Measurements from ENCODE around the gene DNAJB2. TPM values are rescaled to one million over a fixed set of nuclear protein-coding genes. Genes with fewer than 3 reads are reported as not detected.

The DNAJB2 gene
- total and polyA plus RNA-seq, 2 experiments from 2014 or later, result 60.6 to 182 TPM

DNA sequence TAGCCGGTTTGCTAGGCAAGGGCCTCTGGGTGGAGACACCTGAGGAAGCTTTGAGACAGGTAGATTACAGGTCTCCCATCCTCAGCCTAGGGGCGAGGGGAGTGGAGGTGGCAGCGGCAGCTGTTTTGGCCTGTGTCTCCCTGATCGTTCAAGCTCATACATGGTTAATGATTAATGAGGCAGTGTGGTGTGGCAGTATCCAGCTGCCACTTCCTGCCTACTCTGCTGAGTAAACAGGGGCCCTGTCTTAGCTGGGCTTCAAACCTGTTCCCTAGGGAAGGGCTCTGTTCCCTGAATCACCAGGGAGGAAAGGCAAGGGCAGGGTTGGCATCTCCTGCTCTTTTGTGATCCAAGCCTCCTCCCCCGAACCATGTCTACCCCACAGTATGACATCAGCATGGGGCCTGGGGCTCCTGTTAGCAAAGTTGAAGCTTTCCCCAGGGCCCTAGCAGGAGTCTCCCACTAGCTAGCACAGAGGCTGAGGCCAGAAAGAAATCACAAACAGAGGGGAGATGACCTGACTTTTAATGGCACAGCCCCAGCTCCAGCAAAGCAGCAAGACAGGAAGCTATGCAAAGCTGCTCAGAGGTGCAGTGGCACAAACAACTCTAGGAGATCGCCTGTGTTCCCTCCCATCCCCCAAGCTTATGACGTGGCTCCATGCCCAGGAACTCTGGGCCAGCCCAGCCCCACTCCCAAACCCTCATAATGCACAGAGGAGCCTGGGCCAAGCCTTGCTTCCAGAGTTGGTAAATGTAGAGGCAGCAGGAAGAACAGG lies 29.8 kb upstream of the DNAJB2 start:
- no peak overlapping the region for H3K27ac ChIP-seq

DNA sequence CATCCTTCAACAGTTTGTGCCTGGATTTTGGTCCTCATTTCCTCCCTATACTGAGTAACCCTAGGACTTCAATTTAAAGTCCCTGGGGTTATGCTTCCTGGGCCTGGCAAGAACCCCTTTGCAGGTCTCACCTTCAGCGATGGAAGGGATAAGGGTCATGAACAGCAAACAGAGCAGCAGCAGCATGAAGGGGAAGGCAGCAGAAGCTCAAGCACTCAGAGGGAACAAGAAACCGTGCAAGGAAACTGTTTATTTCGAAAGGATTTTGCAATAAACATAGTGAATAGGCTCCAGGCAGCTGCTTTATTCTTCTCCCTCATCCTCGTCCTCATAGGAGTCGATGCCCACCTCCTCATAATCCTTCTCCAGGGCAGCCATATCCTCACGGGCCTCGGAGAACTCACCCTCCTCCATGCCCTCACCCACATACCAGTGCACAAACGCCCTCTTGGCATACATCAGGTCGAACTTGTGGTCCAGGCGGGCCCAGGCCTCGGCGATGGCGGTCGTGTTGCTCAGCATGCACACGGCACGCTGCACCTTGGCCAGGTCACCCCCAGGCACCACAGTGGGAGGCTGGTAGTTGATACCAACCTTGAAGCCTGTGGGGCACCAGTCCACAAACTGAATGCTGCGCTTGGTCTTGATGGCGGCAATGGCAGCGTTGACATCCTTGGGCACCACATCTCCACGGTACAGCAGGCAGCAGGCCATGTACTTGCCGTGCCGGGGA lies 29.0 kb upstream of the DNAJB2 start:
- no peak for DNase-seq (ENCODE audit: low read depth in 1 of 2, low spot score in 1 of 2)
- H3K27ac ChIP-seq, result no peak overlapping the region
- H3K9me3 ChIP-seq (ENCODE audit: low read depth), result no peaks in the 10 kb centered on the region
- H3K36me3 ChIP-seq, result no peaks in the 10 kb centered on the region
- H3K4me3 ChIP-seq, result no peak overlapping the region
- TF ChIP-seq, protein P1, sequence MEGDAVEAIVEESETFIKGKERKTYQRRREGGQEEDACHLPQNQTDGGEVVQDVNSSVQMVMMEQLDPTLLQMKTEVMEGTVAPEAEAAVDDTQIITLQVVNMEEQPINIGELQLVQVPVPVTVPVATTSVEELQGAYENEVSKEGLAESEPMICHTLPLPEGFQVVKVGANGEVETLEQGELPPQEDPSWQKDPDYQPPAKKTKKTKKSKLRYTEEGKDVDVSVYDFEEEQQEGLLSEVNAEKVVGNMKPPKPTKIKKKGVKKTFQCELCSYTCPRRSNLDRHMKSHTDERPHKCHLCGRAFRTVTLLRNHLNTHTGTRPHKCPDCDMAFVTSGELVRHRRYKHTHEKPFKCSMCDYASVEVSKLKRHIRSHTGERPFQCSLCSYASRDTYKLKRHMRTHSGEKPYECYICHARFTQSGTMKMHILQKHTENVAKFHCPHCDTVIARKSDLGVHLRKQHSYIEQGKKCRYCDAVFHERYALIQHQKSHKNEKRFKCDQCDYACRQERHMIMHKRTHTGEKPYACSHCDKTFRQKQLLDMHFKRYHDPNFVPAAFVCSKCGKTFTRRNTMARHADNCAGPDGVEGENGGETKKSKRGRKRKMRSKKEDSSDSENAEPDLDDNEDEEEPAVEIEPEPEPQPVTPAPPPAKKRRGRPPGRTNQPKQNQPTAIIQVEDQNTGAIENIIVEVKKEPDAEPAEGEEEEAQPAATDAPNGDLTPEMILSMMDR (IDR thresholded peaks at IDR 0.05; ENCODE audit: low read depth, low read length), result no peak
- peaks cover 18% of the 10 kb centered on the region for H3K4me1 ChIP-seq (ENCODE audit: low read depth)
- H3K27me3 ChIP-seq, result peaks cover 41% of the 10 kb centered on the region

More for the DNA sequence above, 29.8 kb upstream of the DNAJB2 start:
- DNase-seq (ENCODE audit: low read depth in 1 of 2, low spot score in 1 of 2), result peak in 1 of 2 donors; percentile 95
- no peak overlapping the region for H3K4me3 ChIP-seq
- peaks cover 17% of the 10 kb centered on the region for H3K4me1 ChIP-seq (ENCODE audit: low read depth)
- H3K36me3 ChIP-seq, result no peaks in the 10 kb centered on the region
- TF ChIP-seq, protein P1 (IDR thresholded peaks at IDR 0.05; ENCODE audit: low read depth, low read length), result no peak
- no peaks in the 10 kb centered on the region for H3K9me3 ChIP-seq (ENCODE audit: low read depth)
- peaks cover 32% of the 10 kb centered on the region for H3K27me3 ChIP-seq

DNA sequence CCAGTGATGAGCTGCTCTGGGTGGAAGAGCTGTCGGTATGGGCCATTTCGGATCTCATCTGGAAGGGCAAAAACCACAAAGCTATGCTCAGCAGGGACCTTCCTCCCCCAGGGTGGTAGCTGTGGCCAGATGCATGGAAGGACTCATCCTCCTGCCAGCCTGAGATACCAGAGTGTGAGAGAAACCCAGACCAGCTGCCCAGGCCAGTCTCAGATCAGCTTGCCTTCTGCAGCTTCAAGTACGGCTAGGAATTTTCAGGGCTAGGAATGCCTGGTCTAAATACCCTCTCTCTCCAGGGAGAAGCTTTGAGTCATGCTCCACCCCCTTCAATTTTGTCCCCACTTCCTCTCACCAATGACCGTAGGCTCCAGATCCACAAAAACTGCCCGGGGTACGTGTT lies 27.5 kb upstream of the DNAJB2 start:
- H3K27ac ChIP-seq, result no peak overlapping the region
- no peak for DNase-seq (ENCODE audit: low read depth in 1 of 2, low spot score in 1 of 2)
- no peaks in the 10 kb centered on the region for H3K36me3 ChIP-seq
- H3K27me3 ChIP-seq, result peaks cover 55% of the 10 kb centered on the region
- no peaks in the 10 kb centered on the region for H3K9me3 ChIP-seq (ENCODE audit: low read depth)
- TF ChIP-seq, protein P1 (IDR thresholded peaks at IDR 0.05; ENCODE audit: low read depth, low read length), result no peak
- no peak overlapping the region for H3K4me3 ChIP-seq
- peaks cover 12% of the 10 kb centered on the region for H3K4me1 ChIP-seq (ENCODE audit: low read depth)

DNA sequence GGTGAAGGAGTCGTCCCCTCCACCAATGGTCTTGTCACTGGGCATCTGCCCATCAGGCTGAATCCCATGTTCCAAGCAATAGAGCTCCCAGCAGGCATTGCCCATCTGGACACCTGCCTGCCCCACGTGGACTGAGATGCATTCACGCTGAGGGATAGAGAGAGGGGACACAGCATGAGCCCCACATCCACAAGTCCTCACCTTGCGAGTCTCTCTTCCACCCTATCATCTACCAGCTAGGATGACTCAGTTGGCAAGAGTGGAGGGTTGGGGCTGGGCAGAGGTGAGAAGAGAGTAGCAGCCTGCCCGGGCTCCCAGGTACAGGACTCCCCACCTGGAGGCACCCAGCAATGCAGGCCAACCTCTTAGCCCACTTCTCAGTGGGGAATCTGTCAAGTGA lies 27.1 kb upstream of the DNAJB2 start:
- H3K4me1 ChIP-seq (ENCODE audit: low read depth), result peaks cover 12% of the 10 kb centered on the region
- H3K36me3 ChIP-seq, result no peaks in the 10 kb centered on the region
- H3K27ac ChIP-seq, result no peak overlapping the region
- H3K9me3 ChIP-seq (ENCODE audit: low read depth), result no peaks in the 10 kb centered on the region
- DNase-seq (ENCODE audit: low read depth in 1 of 2, low spot score in 1 of 2), result no peak
- no peak overlapping the region for H3K4me3 ChIP-seq
- TF ChIP-seq, protein P1 (IDR thresholded peaks at IDR 0.05; ENCODE audit: low read depth, low read length), result no peak
- H3K27me3 ChIP-seq, result peaks cover 59% of the 10 kb centered on the region

DNA sequence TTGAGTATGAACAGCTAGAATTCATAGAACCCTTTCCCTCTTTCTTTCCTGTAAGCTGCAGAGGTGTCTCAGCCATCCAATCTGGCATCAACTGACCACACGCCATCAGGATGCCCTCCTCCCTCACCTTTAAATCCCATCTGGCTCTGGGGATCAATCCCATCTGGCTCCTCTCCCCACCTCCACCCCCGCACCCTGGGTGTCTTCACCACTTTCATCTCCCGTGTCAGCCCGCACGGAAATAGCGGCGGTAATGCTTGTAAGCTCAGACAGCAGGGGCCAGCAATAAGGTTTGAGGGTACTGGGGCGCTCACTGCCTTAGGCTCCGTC lies 26.6 kb upstream of the DNAJB2 start:
- no peak overlapping the region for H3K27ac ChIP-seq
- peaks cover 64% of the 10 kb centered on the region for H3K27me3 ChIP-seq
- no peak for DNase-seq (ENCODE audit: low read depth in 1 of 2, low spot score in 1 of 2)
- H3K9me3 ChIP-seq (ENCODE audit: low read depth), result no peaks in the 10 kb centered on the region
- H3K4me3 ChIP-seq, result no peak overlapping the region
- H3K4me1 ChIP-seq (ENCODE audit: low read depth), result peaks cover 12% of the 10 kb centered on the region
- TF ChIP-seq, protein P1 (IDR thresholded peaks at IDR 0.05; ENCODE audit: low read depth, low read length), result no peak
- H3K36me3 ChIP-seq, result no peaks in the 10 kb centered on the region
